HCT116 (cell line): ENCODE results near the gene CGNL1. TPM values are rescaled to one million over a fixed set of nuclear protein-coding genes. Genes with fewer than 3 reads are reported as not detected.

Experiments used
- ATAC-seq: fragments of 200-7000 bp; cut with Tn5 transposase; 2 replicates; pipeline ENCODE4 v1.9.1; 2020; ENCODE audit warnings: mild to moderate bottlenecking, moderate library complexity
- BruUV-seq: library from RNA; stranded (reverse); fragments of 400-500 nt; replicated peaks from 2 replicates; lab custom pipeline; 2021; lab: Mats Ljungman, UMichigan
- CTCF ChIA-PET: fragments of 300-600 bp; sonication (Branson Sonifier 250); formaldehyde crosslinking; loops from one replicate; lab custom pipeline; 2021; ENCODE audit warnings: antibody characterized with exemption; lab: Charles Lee
- POLR2A ChIA-PET: fragments of 300-600, 350-600 bp; sonication (Branson Sonifier 250); formaldehyde crosslinking; loops from one replicate; lab custom pipeline; 2021; ENCODE audit warnings: antibody characterized with exemption; lab: Charles Lee
- RAD21 ChIA-PET, 2 experiments: fragments of 300-600 bp; sonication (Branson Sonifier 250); formaldehyde crosslinking; loops; one replicate each; lab custom pipeline; 2023; ENCODE audit warnings: low total read pairs in 2 of 2; ENCODE audit not compliant: uncharacterized antibody in 2 of 2, unreplicated experiment in 2 of 2, low non-redundant PET in 1 of 2; lab: Charles Lee
- DNase-seq: peaks from one replicate; pipeline ENCODE4 v3.0.0-alpha.2; 2010; ENCODE audit warnings: low read depth, low spot score
- H2AFZ ChIP-seq: fragments of 200-600 bp; shearing (Covaris generic), sonication (generic); 2 replicates; pipeline ENCODE4 v1.6.1; 2017; ENCODE audit warnings: low read depth, mixed run types, mixed read lengths, antibody characterized with exemption, low read length; ENCODE audit not compliant: poor library complexity, severe bottlenecking
- H3K27ac ChIP-seq: 2 replicates; pipeline ENCODE4 v1.5.1; 2012; ENCODE audit warnings: low read depth, low read length
- H3K27me3 ChIP-seq: fragments of 200-600 bp; sonication (generic); 2 replicates; pipeline ENCODE4 v1.6.1; 2016; ENCODE audit warnings: mixed run types, low read length, mixed read lengths; ENCODE audit not compliant: insufficient read depth
- H3K36me3 ChIP-seq, 2 experiments: fragments of 200-500 bp in 1 of 2; fragments of 200-600 bp in 1 of 2; sonication (Bioruptor generic) in 1 of 2; sonication (generic) in 1 of 2; 2 replicates each; pipeline versions ENCODE4 v1.5.1 to v1.6.1; 2014 to 2016; ENCODE audit warnings: low read length in 2 of 2, inconsistent platforms in 1 of 2, mixed read lengths in 1 of 2, mixed run types in 1 of 2; ENCODE audit not compliant: insufficient read depth in 2 of 2, control insufficient read depth in 1 of 2
- H3K4me1 ChIP-seq, 2 experiments: fragments of 200-600 bp in 1 of 2; sonication (generic) in 1 of 2; 2 replicates each; pipeline versions ENCODE4 v1.5.1 to v1.6.1; 2012 to 2017; ENCODE audit warnings: low read length in 2 of 2, inconsistent platforms in 1 of 2, mild to moderate bottlenecking in 1 of 2, mixed read lengths in 1 of 2, mixed run types in 1 of 2, moderate library complexity in 1 of 2; ENCODE audit not compliant: insufficient read depth in 2 of 2, control insufficient read depth in 1 of 2
- H3K4me2 ChIP-seq: fragments of 200-600 bp; sonication (generic); 2 replicates; pipeline ENCODE4 v1.6.1; 2017; ENCODE audit warnings: mixed run types, low read length, mixed read lengths
- H3K4me3 ChIP-seq, 2 experiments: fragments of 200-600 bp in 1 of 2; sonication (generic) in 1 of 2; replicated peaks in 1 of 2; 2 replicates each; pipeline ENCODE4 v1.5.1; 2011 to 2016; ENCODE audit warnings: low read length in 2 of 2, control low read depth in 1 of 2, low read depth in 1 of 2, mild to moderate bottlenecking in 1 of 2, mixed read lengths in 1 of 2, mixed run types in 1 of 2
- H3K79me2 ChIP-seq: fragments of 200-600 bp; sonication (generic); 2 replicates; pipeline ENCODE4 v1.6.1; 2017; ENCODE audit warnings: mild to moderate bottlenecking, mixed run types, low read length, moderate library complexity, mixed read lengths; ENCODE audit not compliant: insufficient read depth
- H3K9ac ChIP-seq: fragments of 200-600 bp; sonication (generic); 2 replicates; pipeline ENCODE4 v1.6.1; 2016; ENCODE audit warnings: low read length, mixed read lengths
- H3K9me2 ChIP-seq: fragments of 200-600 bp; sonication (generic), shearing (Covaris generic); 2 replicates; pipeline ENCODE4 v1.6.1; 2017; ENCODE audit warnings: mixed run types, mild to moderate bottlenecking, moderate library complexity; ENCODE audit not compliant: insufficient read depth
- H3K9me3 ChIP-seq, 2 experiments: fragments of 200-500 bp in 1 of 2; fragments of 200-600 bp in 1 of 2; sonication (Bioruptor generic) in 1 of 2; sonication (generic) in 1 of 2; 2 replicates each; pipeline ENCODE4 v1.6.1; 2014 to 2017; ENCODE audit warnings: low read length in 2 of 2, mixed read lengths in 2 of 2, inconsistent platforms in 1 of 2, low read depth in 1 of 2, mild to moderate bottlenecking in 1 of 2, mixed run types in 1 of 2, moderate library complexity in 1 of 2; ENCODE audit not compliant: control insufficient read depth in 1 of 2, insufficient read depth in 1 of 2
- H4K20me1 ChIP-seq: fragments of 200-600 bp; sonication (generic), shearing (Covaris generic); 2 replicates; pipeline ENCODE4 v1.6.1; 2017; ENCODE audit warnings: mixed run types, mild to moderate bottlenecking, moderate library complexity; ENCODE audit not compliant: insufficient read depth
- CBX3 ChIP-seq: IDR thresholded peaks from 2 replicates; pipeline ENCODE4 v1.6.1; 2012; ENCODE audit warnings: low read depth
- CEBPB ChIP-seq: IDR thresholded peaks from 2 replicates; pipeline ENCODE4 v1.6.1; 2012; ENCODE audit warnings: low read depth
- CTCF ChIP-seq, 3 experiments: fragments of 200-600 bp in 1 of 3; sonication (generic) in 1 of 3; IDR thresholded peaks in 2 of 3; conservative IDR thresholded peaks in 1 of 3; 2 replicates each; pipeline ENCODE4 v1.5.1; 2012 to 2017; ENCODE audit warnings: low read depth in 2 of 3, low read length in 2 of 3, antibody characterized with exemption in 1 of 3, borderline replicate concordance in 1 of 3, control low read depth in 1 of 3, mild to moderate bottlenecking in 1 of 3, mixed read lengths in 1 of 3, mixed run types in 1 of 3, moderate library complexity in 1 of 3; ENCODE audit not compliant: insufficient read depth in 1 of 3
- EZH2 ChIP-seq: fragments of 200-600 bp; sonication (generic); IDR thresholded peaks from 2 replicates; pipeline ENCODE4 v1.6.1; 2017; ENCODE audit warnings: antibody characterized with exemption, mixed run types
- EZH2phosphoT487 ChIP-seq: fragments of 200-600 bp; IDR thresholded peaks from 2 replicates; pipeline ENCODE4 v1.6.1; 2018; ENCODE audit warnings: antibody characterized with exemption, borderline replicate concordance
- JUND ChIP-seq: IDR thresholded peaks from 2 replicates; pipeline ENCODE4 v1.6.1; 2012
- MAX ChIP-seq: IDR thresholded peaks from 2 replicates; pipeline ENCODE4 v1.6.1; 2012
- POLR2A ChIP-seq: IDR thresholded peaks from 2 replicates; pipeline ENCODE4 v1.7.0; 2011; ENCODE audit warnings: borderline replicate concordance; ENCODE audit not compliant: insufficient read depth, insufficient read length; ENCODE audit errors: extremely low read depth
- POLR2AphosphoS5 ChIP-seq: IDR thresholded peaks from 2 replicates; pipeline ENCODE4 v1.6.1; 2011; ENCODE audit warnings: mild to moderate bottlenecking, low read depth, low read length, moderate library complexity
- RAD21 ChIP-seq: IDR thresholded peaks from 2 replicates; pipeline ENCODE4 v1.6.1; 2012; ENCODE audit warnings: low read depth, mild to moderate bottlenecking
- SIN3A ChIP-seq: IDR thresholded peaks from 2 replicates; pipeline ENCODE4 v1.6.1; 2012; ENCODE audit warnings: low read depth
- SP1 ChIP-seq: IDR thresholded peaks from 2 replicates; pipeline ENCODE4 v1.6.1; 2012; ENCODE audit warnings: low read depth
- SRF ChIP-seq: IDR thresholded peaks from 2 replicates; pipeline ENCODE4 v1.6.1; 2012; ENCODE audit warnings: low read depth
- TCF7L2 ChIP-seq: IDR thresholded peaks from 2 replicates; pipeline ENCODE4 v1.7.0; 2011; ENCODE audit warnings: borderline replicate concordance, inconsistent platforms; ENCODE audit not compliant: insufficient read depth, insufficient read length; ENCODE audit errors: extremely low read depth
- YY1 ChIP-seq: IDR thresholded peaks from 2 replicates; pipeline ENCODE4 v1.6.1; 2011; ENCODE audit warnings: low read length, low read depth, moderate library complexity, mild to moderate bottlenecking; ENCODE audit not compliant: insufficient replicate concordance; ENCODE audit errors: extremely low read depth
- ZFX ChIP-seq: fragments of 450-650 bp; IDR thresholded peaks from 2 replicates; pipeline ENCODE4 v1.6.1; 2017
- ZNF274 ChIP-seq: fragments of 200-500 bp; sonication (Bioruptor generic); IDR thresholded peaks from 2 replicates; pipeline ENCODE4 v1.6.1; 2014; ENCODE audit warnings: mild to moderate bottlenecking, low read depth, low read length, inconsistent platforms
- intact Hi-C: fragments of 100-400 bp; cut with micrococcal nuclease; formaldehyde crosslinking; loops from 2 replicates; pipeline ENCODE4 v1.10.0; 2022
- total RNA-seq: library from RNA; stranded (reverse); gene quantifications from one replicate; pipeline ENCODE4 v1.2.1, GENCODE V29; 2021; ENCODE audit not compliant: unreplicated experiment

The CGNL1 gene
- total RNA-seq, 1 experiment from 2014 or later: 2.2 TPM

GRCh38 chr15:57555270-57555669, 179.0 kb downstream of the CGNL1 start:
- no peak overlapping the region for H3K9ac ChIP-seq
- H2AFZ ChIP-seq: no peak overlapping the region
- CTCF ChIA-PET: no interaction called here
- no peak overlapping the region for H3K4me3 ChIP-seq
- POLR2A ChIA-PET: no interaction called here
- DNase-seq (no peak), ATAC-seq (no peak)
- H4K20me1 ChIP-seq: no peaks in the 10 kb centered on the region
- intact Hi-C loops: no loop called here
- no TSS peak for BruUV-seq
- TF ChIP-seq ZNF274 (no peak), POLR2A (no peak), YY1 (no peak), MAX (no peak), RAD21 (no peak), EZH2 (no peak), ZFX (no peak), POLR2AphosphoS5 (no peak), TCF7L2 (no peak), SIN3A (no peak), EZH2phosphoT487 (no peak), SP1 (no peak), JUND (no peak), CBX3 (no peak), CTCF (IDR thresholded peaks at IDR 0.05 in 2 of 3, conservative IDR thresholded peaks at IDR 0.05 in 1 of 3; ENCODE audit: borderline replicate concordance in 1 of 3, insufficient read depth in 1 of 3, low read depth in 2 of 3, low read length in 2 of 3) (no peak), SRF (no peak), CEBPB (no peak)
- RAD21 ChIA-PET: no interaction called here
- no peaks in the 10 kb centered on the region for H3K27me3 ChIP-seq
- no peaks in the 10 kb centered on the region; a peak in 1 of 4 replicates for H3K9me3 ChIP-seq
- no peaks in the 10 kb centered on the region for H3K9me2 ChIP-seq
- H3K36me3 ChIP-seq: no peaks in the 10 kb centered on the region
- no peak overlapping the region for H3K27ac ChIP-seq
- H3K79me2 ChIP-seq: no peaks in the 10 kb centered on the region
- H3K4me2 ChIP-seq: no peak overlapping the region
- peaks cover 30% of the 10 kb centered on the region in 2 experiments for H3K4me1 ChIP-seq
